Epithelial cell of proximal tubule (primary cell): ENCODE results near the gene TMEM221. TPM values are rescaled to one million over a fixed set of nuclear protein-coding genes. Genes with fewer than 3 reads are reported as not detected.

Experiments used
- DNase-seq: peaks from one replicate; pipeline ENCODE4 v3.0.0-alpha.2; 2011; ENCODE audit warnings: low read depth
- H3K4me3 ChIP-seq: 2 replicates; pipeline ENCODE4 v1.5.1; 2011; ENCODE audit warnings: low read depth, mild to moderate bottlenecking, low read length
- total RNA-seq: library from RNA; depleted of rRNA; stranded (reverse); fragments of >200 nt; gene quantifications from 2 replicates; pipeline ENCODE4 v1.2.3, GENCODE V29; 2015
- TF ChIP-seq, protein P1 (sequence below): conservative IDR thresholded peaks from 2 replicates; pipeline ENCODE4 v1.5.1; 2012; ENCODE audit warnings: low read depth, mild to moderate bottlenecking, low read length

The TMEM221 gene
- total RNA-seq, 1 donor from 2014 or later, result not detected

- DNase-seq, result no peak
- TF ChIP-seq, protein P1, sequence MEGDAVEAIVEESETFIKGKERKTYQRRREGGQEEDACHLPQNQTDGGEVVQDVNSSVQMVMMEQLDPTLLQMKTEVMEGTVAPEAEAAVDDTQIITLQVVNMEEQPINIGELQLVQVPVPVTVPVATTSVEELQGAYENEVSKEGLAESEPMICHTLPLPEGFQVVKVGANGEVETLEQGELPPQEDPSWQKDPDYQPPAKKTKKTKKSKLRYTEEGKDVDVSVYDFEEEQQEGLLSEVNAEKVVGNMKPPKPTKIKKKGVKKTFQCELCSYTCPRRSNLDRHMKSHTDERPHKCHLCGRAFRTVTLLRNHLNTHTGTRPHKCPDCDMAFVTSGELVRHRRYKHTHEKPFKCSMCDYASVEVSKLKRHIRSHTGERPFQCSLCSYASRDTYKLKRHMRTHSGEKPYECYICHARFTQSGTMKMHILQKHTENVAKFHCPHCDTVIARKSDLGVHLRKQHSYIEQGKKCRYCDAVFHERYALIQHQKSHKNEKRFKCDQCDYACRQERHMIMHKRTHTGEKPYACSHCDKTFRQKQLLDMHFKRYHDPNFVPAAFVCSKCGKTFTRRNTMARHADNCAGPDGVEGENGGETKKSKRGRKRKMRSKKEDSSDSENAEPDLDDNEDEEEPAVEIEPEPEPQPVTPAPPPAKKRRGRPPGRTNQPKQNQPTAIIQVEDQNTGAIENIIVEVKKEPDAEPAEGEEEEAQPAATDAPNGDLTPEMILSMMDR, result no peak
- H3K4me3 ChIP-seq, result no peak overlapping the region
Observed at GRCh38 chr19:17421942-17422341, 26.5 kb downstream of the TMEM221 start.

- peak overlapping the region; percentile 94 for H3K4me3 ChIP-seq
- DNase-seq, result no peak
- TF ChIP-seq, protein P1, result peak; percentile 14
Observed at GRCh38 chr19:17420475-17420924, 28.0 kb downstream of the TMEM221 start.

GRCh38 chr19:17419621-17420474 lies 28.6 kb downstream of the TMEM221 start, which contains the start of gene MVB12A:
TSS of gene MVB12A (plus strand) at chr19:17420047. CDS start at chr19:17420136, 89 bp downstream.
- TF ChIP-seq, protein P1, result no peak

GRCh38 chr19:17419154-17419620 lies 29.3 kb downstream of the TMEM221 start:
- peak overlapping the region; percentile 94 for H3K4me3 ChIP-seq
- TF ChIP-seq, protein P1, result no peak
- DNase-seq, result no peak

More at GRCh38 chr19:17419621-17420474, 28.6 kb downstream of the TMEM221 start, which contains the start of gene MVB12A:
- H3K4me3 ChIP-seq, result peak within 1 kb of the TSS; percentile 94
- DNase-seq, result peak; percentile 89

GRCh38 chr19:17418710-17419109 lies 29.8 kb downstream of the TMEM221 start:
- peak overlapping the region; percentile 94 for H3K4me3 ChIP-seq
- TF ChIP-seq, protein P1, result no peak
- DNase-seq, result no peak

DNA sequence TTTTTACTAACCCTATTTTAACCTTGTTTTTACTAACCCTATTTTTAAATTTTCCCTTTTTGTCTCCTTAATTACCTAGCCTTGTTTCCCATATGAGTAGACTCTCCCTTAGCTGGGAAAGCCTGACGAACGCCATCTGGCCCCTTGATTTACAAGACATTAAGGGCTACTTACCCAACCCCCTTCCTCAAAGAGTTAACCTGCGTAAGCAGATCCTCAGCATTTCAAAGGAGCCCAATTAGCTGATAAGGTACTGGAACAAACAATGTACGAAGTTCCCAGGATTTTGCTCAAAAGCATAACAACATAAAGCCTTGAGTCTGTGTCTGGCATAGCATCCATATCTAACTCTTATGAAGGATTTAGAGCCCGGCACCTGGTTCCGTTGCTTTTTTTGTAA lies 33.3 kb downstream of the TMEM221 start:
- no peak for DNase-seq
- H3K4me3 ChIP-seq, result no peak overlapping the region
- TF ChIP-seq, protein P1, result no peak
